Activated CD4-positive, alpha-beta T cell treated with anti-CD3 and anti-CD28 coated beads, Interleukin-2, amount 10 ng/mL, durations not matched to agents 7 days and 5 days (primary cell): ENCODE measurements around the gene RPA1. TPM values are rescaled to one million over a fixed set of nuclear protein-coding genes. Genes with fewer than 3 reads are reported as not detected.
A peak's percentile ranks its signal among the peaks of the same experiment; 100 is the strongest.
"Not testable (repeated sequence)": the region's sequence is repeated elsewhere in the genome, so short reads cannot be mapped to it uniquely, and the experiment has no call there.

Experiments used
- CTCF ChIA-PET: fragments of 350-600 bp; sonication (Branson Sonifier 250); formaldehyde crosslinking; loops from one replicate; lab custom pipeline; 2021; ENCODE audit warnings: antibody characterized with exemption; lab: Charles Lee
- POLR2A ChIA-PET: fragments of 350-600 bp; sonication (Branson Sonifier 250); formaldehyde crosslinking; loops from one replicate; lab custom pipeline; 2021; ENCODE audit warnings: antibody characterized with exemption; lab: Charles Lee
- DNase-seq: peaks from one replicate; pipeline ENCODE4 v3.0.0-alpha.2; 2020
- H3K27ac Mint-ChIP-seq: one replicate; pipeline ENCODE4 v1.8.0; 2021; ENCODE audit warnings: mild to moderate bottlenecking, moderate library complexity, mixed read lengths
- H3K27me3 Mint-ChIP-seq: one replicate; pipeline ENCODE4 v1.8.0; 2021; ENCODE audit warnings: mixed read lengths
- H3K36me3 Mint-ChIP-seq: one replicate; pipeline ENCODE4 v1.8.0; 2021; ENCODE audit warnings: low read depth, mixed read lengths
- H3K4me1 Mint-ChIP-seq: one replicate; pipeline ENCODE4 v1.8.0; 2021; ENCODE audit warnings: mixed read lengths
- H3K4me3 Mint-ChIP-seq: one replicate; pipeline ENCODE4 v1.8.0; 2021; ENCODE audit warnings: mild to moderate bottlenecking, moderate library complexity, mixed read lengths
- H3K9me3 Mint-ChIP-seq: one replicate; pipeline ENCODE4 v1.8.0; 2021; ENCODE audit warnings: mixed read lengths
- total RNA-seq, 2 experiments: library from RNA; stranded (reverse); gene quantifications; one replicate each; pipeline ENCODE4 v1.2.3, GENCODE V29; 2021

RPA1 gene
- total RNA-seq, 2 experiments from 2014 or later, result 288 to 292 TPM

DNA sequence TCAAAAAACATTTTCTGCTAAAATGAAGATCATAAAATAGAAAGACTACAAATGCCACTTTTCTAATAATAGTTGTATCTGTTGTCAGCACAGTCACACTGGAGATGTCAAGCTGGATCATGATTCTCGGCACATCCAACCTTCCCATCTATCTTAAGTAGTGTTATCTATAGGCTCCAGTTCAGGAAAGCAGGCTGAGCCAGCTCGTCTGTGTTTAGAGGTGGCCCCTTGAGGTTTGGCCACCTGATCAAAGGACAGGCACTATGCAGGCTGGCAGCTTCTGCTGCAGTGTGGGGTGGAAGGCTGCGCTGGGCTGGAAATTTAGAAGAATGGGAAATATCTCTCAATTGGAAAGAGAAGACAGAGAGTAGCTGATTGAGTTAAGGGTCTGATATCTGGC, 32.5 kb upstream of the RPA1 start:
- DNase-seq, result no peak
- H3K36me3 Mint-ChIP-seq, result peaks cover 30% of the 10 kb centered on the region
- POLR2A ChIA-PET, result no interaction called here
- no peaks in the 10 kb centered on the region for H3K27me3 Mint-ChIP-seq
- H3K4me1 Mint-ChIP-seq, result peaks cover 7% of the 10 kb centered on the region
- H3K27ac Mint-ChIP-seq, result no peak overlapping the region
- H3K9me3 Mint-ChIP-seq, result no peaks in the 10 kb centered on the region
- CTCF ChIA-PET, result interaction anchor here (0.5 to 1.2 kb wide), 2 partner anchors 109 to 132 kb away, joined by 3 to 4 read pairs; no protein-coding TSS in a partner anchor
- H3K4me3 Mint-ChIP-seq, result no peak overlapping the region

DNA sequence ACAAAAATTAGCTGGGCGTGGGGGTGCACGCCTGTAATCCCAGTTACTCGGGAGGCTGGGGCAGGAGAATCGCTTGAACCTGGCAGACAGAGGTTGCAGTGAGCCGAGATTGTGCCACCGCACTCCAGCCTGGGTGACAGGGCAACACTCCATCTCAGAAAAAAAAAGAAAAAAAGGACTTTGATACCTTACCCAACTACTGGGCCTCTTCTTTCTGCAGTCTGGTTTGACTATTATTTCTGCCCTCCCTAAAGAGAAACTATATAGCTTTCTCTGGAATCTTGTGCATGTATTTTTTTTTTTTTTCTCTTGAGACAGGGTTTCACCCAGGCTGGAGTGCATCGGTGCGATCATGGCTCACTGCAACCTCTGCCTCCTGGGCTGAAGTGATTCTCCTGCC, 32.0 kb upstream of the RPA1 start:
- H3K27ac Mint-ChIP-seq, H3K4me3 Mint-ChIP-seq, DNase-seq, POLR2A ChIA-PET, H3K27me3 Mint-ChIP-seq, H3K9me3 Mint-ChIP-seq, H3K4me1 Mint-ChIP-seq: not testable (repeated sequence)
- peaks cover 30% of the 10 kb centered on the region for H3K36me3 Mint-ChIP-seq
- CTCF ChIA-PET, result interaction anchor here (0.5 to 0.6 kb wide), 2 partner anchors 26 to 132 kb away, joined by 3 read pairs; no protein-coding TSS in a partner anchor

DNA sequence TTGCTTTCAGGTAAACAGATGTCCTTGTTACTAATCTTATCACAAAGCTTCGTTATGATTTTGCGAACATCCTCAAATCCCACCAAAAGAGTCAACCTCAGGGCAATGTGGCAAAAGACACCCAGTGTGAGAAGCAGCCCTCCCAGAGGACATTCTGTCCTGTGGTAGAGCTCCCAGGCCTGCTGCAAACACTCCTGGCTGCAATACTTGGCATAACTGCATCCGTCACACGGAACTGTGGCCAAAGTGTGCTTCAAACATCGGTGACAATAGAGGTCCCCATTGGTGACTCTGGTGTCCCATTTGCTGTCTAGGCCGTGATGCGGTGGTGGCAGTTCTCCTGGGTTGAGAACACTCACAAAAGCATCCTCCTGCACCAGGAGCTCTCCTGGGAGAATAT, 29.6 kb upstream of the RPA1 start:
- no peak overlapping the region for H3K4me3 Mint-ChIP-seq
- H3K4me1 Mint-ChIP-seq, result peaks cover 3% of the 10 kb centered on the region
- H3K27me3 Mint-ChIP-seq, result no peaks in the 10 kb centered on the region
- CTCF ChIA-PET, result interaction anchor here (0.9 to 1.6 kb wide), 3 partner anchors 12 to 175 kb away, joined by 3 to 4 read pairs (median 4); no protein-coding TSS in a partner anchor
- DNase-seq, result no peak
- POLR2A ChIA-PET, result no interaction called here
- H3K27ac Mint-ChIP-seq, result no peak overlapping the region
- peaks cover 38% of the 10 kb centered on the region for H3K36me3 Mint-ChIP-seq
- no peaks in the 10 kb centered on the region for H3K9me3 Mint-ChIP-seq

DNA sequence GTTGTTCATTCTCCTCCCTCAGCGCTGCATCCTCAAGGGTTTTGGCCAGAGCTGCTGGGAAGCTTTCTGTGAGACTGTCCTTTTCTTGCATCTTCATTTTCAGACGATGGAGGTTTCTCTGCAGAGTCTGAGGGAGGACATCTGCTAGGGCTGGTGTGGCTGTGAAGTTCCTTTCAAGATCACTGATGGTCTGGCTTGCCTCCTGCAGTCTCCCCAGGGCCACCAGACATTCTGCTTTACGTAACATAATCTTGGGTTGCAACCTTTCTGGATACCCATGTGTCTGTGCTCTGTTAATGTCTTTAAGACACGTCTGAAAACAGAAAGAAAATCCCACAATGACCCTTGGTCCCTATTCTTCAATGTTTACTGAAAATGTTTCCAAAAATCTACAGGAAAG, 29.1 kb upstream of the RPA1 start:
- H3K36me3 Mint-ChIP-seq, result peaks cover 37% of the 10 kb centered on the region
- ChIA-PET CTCF (interaction anchor here (1.2 to 1.6 kb wide), 2 partner anchors 11 to 175 kb away, joined by 4 read pairs; no protein-coding TSS in a partner anchor), POLR2A (no interaction called here)
- no peak overlapping the region for H3K27ac Mint-ChIP-seq
- peaks cover 2% of the 10 kb centered on the region for H3K4me1 Mint-ChIP-seq
- no peaks in the 10 kb centered on the region for H3K27me3 Mint-ChIP-seq
- no peak for DNase-seq
- no peaks in the 10 kb centered on the region for H3K9me3 Mint-ChIP-seq
- H3K4me3 Mint-ChIP-seq, result no peak overlapping the region

DNA sequence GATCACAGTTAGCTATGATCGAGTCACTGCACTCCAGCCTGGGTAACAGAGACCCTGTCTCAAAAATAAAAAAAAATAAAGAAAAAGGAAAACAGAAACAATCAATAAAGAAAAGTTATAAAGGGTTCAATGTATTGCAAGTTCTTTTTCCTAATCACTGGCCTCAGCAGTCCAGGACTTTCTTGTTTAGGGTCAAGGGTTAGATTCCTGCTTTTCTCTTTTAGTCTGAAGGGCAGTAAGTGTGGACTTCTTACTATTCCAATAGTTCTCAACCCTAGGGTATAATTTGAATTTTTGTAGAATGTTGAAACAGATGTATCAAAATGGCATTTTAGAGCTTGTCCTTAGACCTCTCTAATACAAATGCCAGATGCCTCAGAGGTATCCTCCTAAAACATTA, 27.4 kb upstream of the RPA1 start:
- H3K4me1 Mint-ChIP-seq, result no peaks in the 10 kb centered on the region
- no peak overlapping the region for H3K27ac Mint-ChIP-seq
- ChIA-PET CTCF (no interaction called here), POLR2A (no interaction called here)
- no peak for DNase-seq
- H3K4me3 Mint-ChIP-seq, result no peak overlapping the region
- no peaks in the 10 kb centered on the region for H3K27me3 Mint-ChIP-seq
- peaks cover 32% of the 10 kb centered on the region for H3K36me3 Mint-ChIP-seq
- no peaks in the 10 kb centered on the region for H3K9me3 Mint-ChIP-seq

DNA sequence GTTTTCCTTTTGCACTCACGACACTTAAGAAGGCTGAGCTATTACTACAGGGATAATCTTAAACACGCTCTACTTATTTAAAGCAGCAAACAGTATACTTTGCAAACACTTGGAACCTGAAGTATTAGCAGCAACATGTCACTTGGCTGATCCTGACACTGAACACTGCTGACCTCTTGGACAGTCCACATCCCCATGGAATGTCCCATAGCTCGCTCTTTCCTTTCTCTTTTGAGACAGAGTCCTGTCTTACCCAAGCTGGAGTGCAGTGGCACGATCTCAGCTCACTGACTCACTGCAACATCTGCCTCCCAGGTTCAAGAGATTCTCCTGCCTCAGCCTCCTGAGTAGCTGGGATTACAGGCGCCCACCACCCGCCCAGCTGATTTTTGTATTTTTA, 26.5 kb upstream of the RPA1 start:
- Mint-ChIP-seq H3K27ac (no peak overlapping the region), H3K36me3 (peaks cover 38% of the 10 kb centered on the region), H3K4me1 (no peaks in the 10 kb centered on the region), H3K4me3 (no peak overlapping the region), H3K9me3 (no peaks in the 10 kb centered on the region), H3K27me3 (no peaks in the 10 kb centered on the region)
- DNase-seq, result no peak
- POLR2A ChIA-PET, result interaction anchor here (0.7 kb wide), 1 partner anchor 231 kb away, joined by 6 read pairs; no protein-coding TSS in a partner anchor
- CTCF ChIA-PET, result no interaction called here

DNA sequence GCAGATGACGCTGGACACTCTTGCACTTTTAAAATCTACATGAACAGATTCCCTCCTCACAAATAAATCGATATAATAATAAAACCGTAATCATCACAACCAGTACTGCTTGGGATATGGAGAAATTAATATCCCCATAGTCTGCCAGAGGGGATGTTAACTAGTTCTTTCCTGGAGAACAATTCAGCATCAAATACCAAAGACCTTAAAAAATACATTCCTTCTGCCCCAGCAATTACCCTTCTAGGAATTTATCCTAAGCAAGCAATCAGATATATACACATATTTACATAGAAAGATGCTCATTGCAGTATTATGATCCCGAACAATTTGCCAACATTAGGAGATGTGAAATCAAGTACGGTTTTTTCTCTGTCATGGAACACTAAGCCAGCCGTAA, 21.9 kb upstream of the RPA1 start:
- Mint-ChIP-seq H3K4me3 (no peak overlapping the region), H3K27ac (no peak overlapping the region), H3K36me3 (peaks cover 33% of the 10 kb centered on the region), H3K27me3 (no peaks in the 10 kb centered on the region), H3K4me1 (peaks cover 2% of the 10 kb centered on the region), H3K9me3 (no peaks in the 10 kb centered on the region)
- POLR2A ChIA-PET, result no interaction called here
- CTCF ChIA-PET, result no interaction called here
- no peak for DNase-seq

DNA sequence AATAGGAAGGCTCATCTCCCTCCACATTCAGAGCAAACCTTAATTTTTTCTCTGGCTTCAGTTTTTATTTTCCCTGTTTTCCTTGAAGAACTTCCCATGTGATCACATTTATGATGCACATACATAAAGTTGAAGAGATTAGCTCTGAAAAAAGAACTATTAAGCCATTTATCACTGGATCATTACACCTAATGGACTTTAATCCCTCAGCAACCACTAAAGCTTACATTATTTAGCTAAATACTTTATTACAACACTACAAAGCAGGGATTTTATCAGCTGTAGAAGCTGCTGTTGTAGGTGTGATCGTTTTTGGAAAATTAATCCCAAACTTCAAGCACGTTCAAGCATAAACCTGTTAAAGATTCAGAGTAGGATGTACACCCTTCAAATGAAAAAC, 21.2 kb upstream of the RPA1 start:
- peaks cover 2% of the 10 kb centered on the region for H3K4me1 Mint-ChIP-seq
- POLR2A ChIA-PET, result no interaction called here
- CTCF ChIA-PET, result no interaction called here
- H3K27ac Mint-ChIP-seq, result no peak overlapping the region
- no peak overlapping the region for H3K4me3 Mint-ChIP-seq
- no peaks in the 10 kb centered on the region for H3K27me3 Mint-ChIP-seq
- no peak for DNase-seq
- no peaks in the 10 kb centered on the region for H3K9me3 Mint-ChIP-seq
- H3K36me3 Mint-ChIP-seq, result peaks cover 29% of the 10 kb centered on the region

DNA sequence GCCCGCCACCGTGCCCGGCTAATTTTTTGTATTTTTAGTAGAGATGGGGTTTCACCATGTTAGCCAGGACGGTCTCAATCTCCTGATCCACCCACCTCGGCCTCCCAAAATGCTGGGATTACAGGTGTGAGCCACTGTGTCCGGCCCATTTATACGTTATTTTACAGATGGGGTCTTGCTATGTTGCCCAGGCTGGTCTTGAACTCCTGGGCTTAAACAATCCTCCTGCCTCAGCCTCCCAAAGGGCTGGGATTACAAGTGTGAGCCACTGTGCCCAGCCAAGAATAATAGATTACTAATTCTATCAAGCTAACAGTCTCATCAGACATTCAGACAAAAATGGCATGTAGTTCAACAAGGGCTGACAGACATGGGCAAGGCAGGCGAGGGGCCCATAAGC, 20.0 kb upstream of the RPA1 start:
- H3K4me1 Mint-ChIP-seq, result not testable (repeated sequence)

DNA sequence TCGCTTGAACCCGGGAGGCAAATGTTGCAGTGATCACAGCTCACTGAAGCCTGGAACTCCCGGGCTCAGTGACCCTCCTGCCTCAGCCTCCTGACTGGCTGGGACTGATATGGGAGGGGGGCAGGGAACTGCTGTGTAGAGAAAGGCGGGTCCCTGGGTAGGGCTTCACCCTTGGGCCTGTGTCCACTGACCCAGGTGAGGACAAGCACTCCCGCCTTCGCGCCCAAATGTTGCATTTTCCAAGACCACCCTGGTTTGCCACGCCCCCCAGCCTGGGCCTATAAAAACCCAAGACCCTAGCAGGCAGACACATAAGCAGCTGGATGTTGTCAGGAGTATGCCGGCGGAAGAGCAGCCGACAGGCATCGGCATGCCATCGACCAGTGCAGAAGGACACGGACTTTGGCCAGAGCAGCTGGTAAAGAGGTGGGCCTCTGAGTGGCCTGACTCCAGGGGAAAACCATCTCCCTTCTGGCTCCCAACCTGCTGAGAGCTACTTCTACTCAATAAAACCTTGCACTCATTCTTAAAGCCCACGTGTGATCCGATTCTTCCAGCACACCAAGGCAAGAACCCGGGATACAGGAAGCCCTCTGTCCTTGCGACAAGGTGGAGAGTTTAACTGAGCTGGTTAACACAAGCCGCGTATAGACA, 19.2 kb upstream of the RPA1 start:
- CTCF ChIA-PET, result interaction anchor here (1.9 kb wide), 1 partner anchor 11 kb away, joined by 4 read pairs; no protein-coding TSS in a partner anchor
- no peak for DNase-seq
- no peaks in the 10 kb centered on the region for H3K9me3 Mint-ChIP-seq
- no peak overlapping the region for H3K4me3 Mint-ChIP-seq
- H3K36me3 Mint-ChIP-seq, result peaks cover 21% of the 10 kb centered on the region
- H3K4me1 Mint-ChIP-seq, result peaks cover 2% of the 10 kb centered on the region
- no peak overlapping the region for H3K27ac Mint-ChIP-seq
- no peaks in the 10 kb centered on the region for H3K27me3 Mint-ChIP-seq
- POLR2A ChIA-PET, result no interaction called here

More for the DNA sequence above, 20.0 kb upstream of the RPA1 start:
- CTCF ChIA-PET, H3K4me3 Mint-ChIP-seq, H3K27me3 Mint-ChIP-seq, POLR2A ChIA-PET, H3K9me3 Mint-ChIP-seq, H3K27ac Mint-ChIP-seq, DNase-seq: not testable (repeated sequence)
- H3K36me3 Mint-ChIP-seq, result peaks cover 21% of the 10 kb centered on the region

DNA sequence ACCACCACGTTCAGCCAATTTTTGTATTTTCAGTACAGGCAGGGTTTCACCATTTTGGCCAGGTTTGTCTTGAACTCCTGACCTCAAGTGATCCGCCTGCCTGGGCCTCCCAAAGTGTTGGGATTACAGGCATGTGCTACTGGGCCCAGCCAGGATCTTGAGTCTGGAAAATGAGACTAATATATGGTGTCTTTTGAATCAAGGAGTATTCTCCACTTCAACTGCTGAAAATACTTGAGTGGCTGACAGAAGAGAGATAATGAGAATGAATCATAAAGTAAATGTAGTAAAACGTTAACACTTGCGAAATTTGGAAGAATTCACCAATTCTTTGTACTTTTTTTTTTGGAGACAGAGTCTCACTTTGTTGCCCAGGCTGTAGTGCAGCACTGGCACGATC, 16.7 kb upstream of the RPA1 start:
- DNase-seq, result no peak
- no peaks in the 10 kb centered on the region for H3K9me3 Mint-ChIP-seq
- peaks cover 4% of the 10 kb centered on the region for H3K4me1 Mint-ChIP-seq
- H3K4me3 Mint-ChIP-seq, result no peak overlapping the region
- no peaks in the 10 kb centered on the region for H3K27me3 Mint-ChIP-seq
- ChIA-PET CTCF (no interaction called here), POLR2A (interaction anchor here (0.7 kb wide), 1 partner anchor 17 kb away, joined by 3 read pairs; no protein-coding TSS in a partner anchor)
- H3K27ac Mint-ChIP-seq, result no peak overlapping the region
- peaks cover 15% of the 10 kb centered on the region for H3K36me3 Mint-ChIP-seq

DNA sequence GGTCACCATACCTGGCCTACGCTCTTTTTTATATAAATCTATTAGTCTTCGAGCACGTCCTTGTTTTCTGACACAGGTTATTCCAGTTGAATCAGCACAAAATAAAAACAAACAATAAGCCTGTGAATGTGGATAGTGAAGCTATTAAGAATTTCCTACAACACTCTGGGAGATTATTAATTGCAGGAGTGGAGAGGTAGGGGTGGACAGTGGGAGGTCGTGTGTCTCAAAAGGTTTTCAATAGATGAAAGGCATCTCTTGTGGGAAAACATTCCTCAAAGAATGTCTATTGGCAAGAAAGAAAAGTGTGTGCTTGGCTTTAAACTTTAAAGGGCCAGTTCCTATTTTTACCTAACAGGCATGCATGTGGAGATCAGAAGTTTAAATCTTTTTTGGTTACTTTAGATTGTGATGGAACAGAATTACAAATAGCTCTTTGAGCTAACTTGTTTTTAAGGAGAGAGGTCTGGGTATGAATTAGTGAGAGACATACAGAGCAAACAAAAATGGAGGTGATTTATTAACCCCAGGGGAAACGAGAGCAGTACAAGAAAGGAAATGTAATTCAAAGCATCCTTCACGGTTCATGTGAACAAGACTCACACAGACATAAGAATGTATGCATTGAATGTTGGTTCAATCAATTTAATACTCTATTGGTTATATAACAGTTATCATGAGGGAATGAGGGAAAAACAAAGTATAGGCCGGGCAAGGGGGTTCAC, 9.1 kb upstream of the RPA1 start:
- H3K27ac Mint-ChIP-seq, result no peak overlapping the region
- peaks cover 2% of the 10 kb centered on the region for H3K9me3 Mint-ChIP-seq
- ChIA-PET CTCF (interaction anchor here (0.6 kb wide), 1 partner anchor 462 kb away, joined by 3 read pairs; no protein-coding TSS in a partner anchor), POLR2A (no interaction called here)
- peaks cover 31% of the 10 kb centered on the region for H3K36me3 Mint-ChIP-seq
- no peak overlapping the region for H3K4me3 Mint-ChIP-seq
- peaks cover 20% of the 10 kb centered on the region for H3K4me1 Mint-ChIP-seq
- H3K27me3 Mint-ChIP-seq, result no peaks in the 10 kb centered on the region
- no peak for DNase-seq

DNA sequence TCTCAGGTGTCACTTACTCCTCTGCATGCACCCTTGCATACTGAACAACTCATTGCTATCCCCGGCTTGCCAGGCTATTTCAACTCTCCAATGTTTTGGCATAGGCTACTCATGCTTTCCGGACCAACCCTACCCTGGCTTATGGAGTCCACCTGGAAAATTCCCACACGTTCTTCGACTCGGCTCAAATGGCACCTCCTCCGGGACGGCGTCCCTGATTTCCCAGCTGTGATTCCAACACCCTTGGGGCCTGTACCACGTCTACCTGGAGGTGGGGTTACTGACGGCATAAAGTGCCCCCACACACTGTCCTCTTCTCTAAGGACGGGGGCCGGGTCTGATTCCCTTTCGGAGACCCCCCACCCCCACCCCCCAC, 601 bp upstream of the RPA1 start:
- Mint-ChIP-seq H3K4me1 (peaks cover 65% of the 10 kb centered on the region), H3K9me3 (peaks cover 2% of the 10 kb centered on the region), H3K27me3 (no peaks in the 10 kb centered on the region), H3K36me3 (peaks cover 45% of the 10 kb centered on the region), H3K27ac (peak overlapping the region; percentile 87), H3K4me3 (peak overlapping the region; percentile 97)
- DNase-seq, result no peak
- ChIA-PET POLR2A (interaction anchor here (0.9 kb wide), 1 partner anchor 112 kb away, joined by 3 read pairs; no protein-coding TSS in a partner anchor), CTCF (interaction anchor here (1.4 kb wide), 1 partner anchor 9 kb away, joined by 3 read pairs; no protein-coding TSS in a partner anchor)
